NB4 (cell line): ENCODE results near the gene SFTPD.

Experiments used
- CTCF ChIP-seq: IDR thresholded peaks from one replicate; pipeline ENCODE4 v1.5.1; 2012; ENCODE audit warnings: low read depth, low read length
- MAX ChIP-seq: IDR thresholded peaks from 2 replicates; pipeline ENCODE4 v1.6.1; 2011; ENCODE audit warnings: low read depth, low read length
- MYC ChIP-seq: IDR thresholded peaks from 2 replicates; pipeline ENCODE4 v1.6.1; 2011; ENCODE audit warnings: low read depth, low read length
- POLR2A ChIP-seq: IDR thresholded peaks from 2 replicates; pipeline ENCODE4 v1.6.1; 2011; ENCODE audit warnings: mild to moderate bottlenecking; ENCODE audit not compliant: insufficient read length; ENCODE audit errors: extremely low read depth

DNA sequence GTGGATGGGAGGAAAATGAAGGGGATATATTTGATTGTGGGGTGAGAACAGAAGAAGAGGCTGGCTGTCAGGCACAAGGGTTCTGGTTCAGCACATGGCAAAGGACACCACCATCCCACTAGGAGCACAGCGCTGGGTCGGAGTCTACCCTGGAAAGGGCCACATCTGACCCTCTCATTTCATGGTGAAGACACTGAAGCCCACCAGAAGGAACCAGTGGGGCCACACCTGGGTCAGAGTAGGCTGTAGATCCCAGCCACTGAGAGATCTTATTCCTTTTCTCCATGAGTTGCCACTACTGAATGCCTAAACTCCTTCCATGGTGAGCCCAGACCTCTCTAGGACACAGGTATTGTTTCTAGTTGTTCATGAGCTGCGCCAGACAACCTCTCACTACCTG lies 25.8 kb downstream of the SFTPD start:
- no peak for TF ChIP-seq CTCF
- no peak for TF ChIP-seq MAX
- no peak for TF ChIP-seq MYC
- no peak for TF ChIP-seq POLR2A
